GM19395 (cell line): Measurements from ENCODE around the gene YIPF2.
"Not testable (repeated sequence)": the region's sequence is repeated elsewhere in the genome, so short reads cannot be mapped to it uniquely, and the experiment has no call there.

Experiments used
- ATAC-seq: cut with Tn5 transposase; IDR thresholded peaks from one replicate; pipeline ENCODE4 v1.9.1; 2021; ENCODE audit warnings: mild to moderate bottlenecking, moderate library complexity; ENCODE audit not compliant: unreplicated experiment

Gene YIPF2

DNA sequence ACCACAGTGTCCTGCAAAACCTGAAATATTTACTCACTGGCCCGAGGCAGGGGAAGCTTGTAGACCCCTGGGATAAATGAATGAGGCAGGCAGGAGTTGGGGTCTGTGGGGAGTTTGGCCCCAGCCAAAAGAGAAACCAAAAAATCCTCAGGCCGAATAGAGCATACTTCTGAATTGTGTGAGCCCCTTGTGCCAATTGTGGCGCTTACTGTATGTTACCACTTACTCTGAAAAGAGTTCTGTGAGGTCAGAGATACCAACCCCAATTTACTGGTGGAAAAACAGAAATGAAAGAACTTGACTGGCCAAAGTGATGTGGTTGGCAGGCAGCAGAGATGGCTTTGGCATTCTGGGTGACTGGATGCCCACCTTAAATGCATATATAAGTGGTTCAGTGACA is 50.2 kb downstream of the YIPF2 start:
- ATAC-seq: no peak

- ATAC-seq: not testable (repeated sequence)
These were observed 50.8 kb downstream of the YIPF2 start for GRCh38 chr19:10877608-10878007.

GRCh38 chr19:10876459-10877240 is 51.8 kb downstream of the YIPF2 start:
- peak; percentile 63 for ATAC-seq

DNA sequence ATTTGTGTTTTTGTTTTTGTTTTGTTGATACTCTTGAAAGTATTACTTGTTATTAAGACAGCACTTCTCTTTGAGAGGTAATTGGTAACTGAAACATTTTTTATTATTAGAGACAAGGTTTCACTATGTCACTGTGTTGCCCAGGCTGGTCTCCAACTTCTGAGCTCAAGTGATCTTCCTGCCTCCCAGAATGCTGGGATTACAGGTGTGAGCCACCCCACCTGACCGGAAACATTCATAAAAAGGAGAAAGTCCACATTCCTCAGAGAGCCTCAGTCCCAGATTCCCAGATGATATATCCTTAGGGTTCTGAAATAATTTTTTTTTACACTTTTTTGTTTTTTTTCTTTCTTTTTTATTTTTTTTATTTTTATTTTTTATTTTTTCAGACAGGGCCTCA is 54.4 kb downstream of the YIPF2 start:
- ATAC-seq: no peak

DNA sequence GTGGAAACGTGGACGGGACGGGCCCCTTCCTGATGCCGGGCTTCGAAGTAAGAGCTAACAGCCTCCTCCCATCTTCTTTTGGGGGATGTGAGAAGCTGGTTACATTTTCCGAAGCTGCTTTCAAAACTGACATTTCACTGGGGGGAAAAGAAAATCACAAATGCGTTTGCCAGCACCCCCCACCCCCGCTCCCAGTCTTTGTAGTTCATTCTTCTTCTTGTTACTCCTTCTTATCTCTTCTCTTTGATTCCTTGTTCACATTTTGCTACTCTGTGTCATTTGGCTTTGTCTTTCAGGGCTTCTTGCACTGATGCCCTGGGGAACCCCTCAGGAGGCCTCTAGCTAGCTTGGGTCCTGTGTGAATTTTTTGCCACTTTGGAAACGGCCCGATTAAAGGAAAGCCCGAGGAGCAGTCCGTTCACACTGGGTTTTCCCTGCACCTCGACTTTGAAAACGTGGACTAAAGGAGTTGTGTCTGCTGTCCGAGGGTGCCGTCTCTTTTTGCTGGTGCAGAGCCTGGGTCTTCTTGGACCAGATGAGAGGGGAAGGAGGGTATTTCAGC is 55.8 kb downstream of the YIPF2 start:
- no peak for ATAC-seq
